HG03521 (cell line): ENCODE results near the gene CATSPER3.

ENCODE experiments used
- ATAC-seq: cut with Tn5 transposase; IDR thresholded peaks from one replicate; pipeline ENCODE4 v1.9.1; 2021; ENCODE audit warnings: mild to moderate bottlenecking, moderate library complexity; ENCODE audit not compliant: unreplicated experiment

The CATSPER3 gene

DNA sequence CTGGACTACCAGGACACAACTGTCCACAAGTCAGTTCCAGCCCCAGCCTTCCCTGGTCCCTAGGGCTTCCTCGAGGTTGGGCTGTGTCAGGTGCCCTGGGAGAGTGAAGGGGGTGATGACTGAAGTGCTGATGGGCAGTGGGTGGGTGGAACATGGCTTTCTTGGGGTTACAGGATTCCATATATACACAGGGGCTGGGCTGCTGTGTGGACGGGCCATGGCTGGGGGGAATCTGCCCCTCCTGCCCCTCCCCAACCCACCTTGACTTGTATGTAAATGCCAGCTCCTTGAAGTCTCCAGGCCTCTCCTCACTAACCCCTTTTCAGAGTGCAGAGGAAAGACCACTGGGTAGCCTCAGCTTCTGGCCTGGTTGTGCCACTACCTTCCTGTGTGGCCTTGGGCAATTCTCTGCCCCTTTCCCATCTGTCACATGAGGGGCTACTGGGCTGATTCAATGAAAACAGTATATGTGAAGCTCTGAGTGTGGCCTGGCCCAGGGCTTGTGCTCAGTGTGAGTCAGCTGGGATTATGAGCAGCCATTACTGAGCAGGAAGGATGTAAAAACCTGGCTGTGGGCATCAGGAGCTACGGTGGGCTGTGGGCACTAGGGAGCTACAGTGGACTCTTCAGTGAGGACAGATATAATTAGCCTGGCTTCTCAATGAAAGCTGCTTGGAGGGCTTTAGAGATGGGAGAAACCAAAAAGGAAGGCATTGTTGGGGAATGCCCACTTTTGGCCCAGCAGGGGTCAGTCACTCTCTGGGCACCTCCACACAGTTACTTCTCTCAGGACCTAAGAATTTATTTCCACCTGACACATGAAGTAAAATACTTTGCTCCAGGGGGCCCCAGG lies 43.0 kb downstream of the CATSPER3 start:
- ATAC-seq: no peak

DNA sequence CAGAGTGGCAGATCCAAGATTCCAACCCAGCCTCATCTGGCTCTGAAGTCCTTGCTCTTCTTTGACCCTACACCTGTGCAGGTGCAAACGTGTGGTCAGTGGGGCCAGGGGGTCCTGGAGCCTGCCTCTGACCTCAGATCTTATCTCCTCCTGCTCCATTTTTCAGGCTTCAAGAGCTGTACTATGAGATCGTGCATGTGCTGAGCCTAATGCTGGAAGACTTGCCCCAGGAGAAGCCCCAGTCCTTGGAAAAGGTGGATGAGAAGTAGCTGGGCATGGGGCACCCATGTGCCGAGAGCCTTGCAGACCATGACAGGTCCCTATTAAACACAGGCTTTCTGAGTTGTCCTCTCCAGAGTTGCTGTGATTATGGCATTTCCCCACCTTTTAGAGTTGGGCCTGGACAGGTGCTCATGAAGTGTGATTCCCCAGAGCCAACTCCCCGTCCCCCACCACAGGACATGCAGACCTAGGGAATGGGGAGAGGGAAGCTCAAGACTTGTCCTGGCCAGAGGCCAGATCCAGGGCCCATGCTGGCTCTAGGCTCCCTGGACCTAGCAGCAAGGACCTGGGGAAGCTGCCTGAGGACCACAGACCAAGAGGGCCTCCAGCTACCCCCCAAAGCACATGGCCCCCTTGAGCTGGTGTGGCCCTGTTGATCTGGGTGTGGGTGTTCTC lies 43.8 kb downstream of the CATSPER3 start:
- ATAC-seq: no peak

DNA sequence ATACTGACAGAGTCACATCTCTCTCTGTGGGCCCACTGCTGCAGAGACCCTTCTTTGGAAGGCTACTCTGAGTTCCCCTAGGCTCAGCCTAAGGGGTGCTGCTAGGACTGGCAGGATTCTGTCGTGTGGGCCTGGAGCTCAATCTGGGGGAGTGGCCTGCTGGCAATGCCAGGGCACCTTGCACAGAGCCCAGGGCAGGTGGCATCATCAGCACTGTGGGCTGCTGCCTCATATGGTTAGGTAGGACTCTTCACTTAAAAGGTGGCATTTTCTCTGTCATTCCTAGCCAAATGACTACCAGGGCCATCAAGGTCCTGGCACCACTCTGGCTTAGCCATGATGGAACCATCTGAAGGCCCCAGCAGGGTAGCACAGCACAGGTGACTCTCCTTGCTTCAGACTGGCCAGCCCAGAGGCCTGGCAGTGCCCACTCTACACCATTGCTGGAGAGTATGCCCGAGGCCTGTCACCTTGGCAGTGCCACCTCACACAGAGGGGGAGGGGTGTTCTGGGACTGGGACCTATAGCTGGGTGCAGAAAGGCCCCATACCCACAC lies 44.4 kb downstream of the CATSPER3 start:
- no peak for ATAC-seq

DNA sequence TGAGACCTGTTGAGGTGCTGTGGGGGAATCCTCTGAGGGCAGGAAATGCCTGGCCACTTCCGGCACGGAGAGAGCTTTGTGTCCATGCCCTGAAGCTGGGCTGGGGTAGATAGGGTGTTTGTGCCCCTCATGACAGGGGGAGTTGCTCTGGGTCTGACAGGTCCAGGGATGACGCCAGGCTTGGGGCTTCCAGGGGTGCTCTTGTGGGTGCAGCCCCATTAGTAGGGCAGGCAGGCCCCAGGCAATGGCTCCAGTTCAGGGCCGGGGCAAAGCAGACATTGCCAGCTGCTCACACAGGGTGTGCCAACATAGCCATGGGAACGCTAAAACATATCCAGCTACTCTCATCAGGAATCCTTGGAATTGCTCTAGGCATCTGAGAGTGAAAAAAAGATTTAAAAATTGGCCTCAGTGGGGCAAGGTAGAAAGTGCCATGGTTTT lies 45.3 kb downstream of the CATSPER3 start:
- ATAC-seq: no peak

DNA sequence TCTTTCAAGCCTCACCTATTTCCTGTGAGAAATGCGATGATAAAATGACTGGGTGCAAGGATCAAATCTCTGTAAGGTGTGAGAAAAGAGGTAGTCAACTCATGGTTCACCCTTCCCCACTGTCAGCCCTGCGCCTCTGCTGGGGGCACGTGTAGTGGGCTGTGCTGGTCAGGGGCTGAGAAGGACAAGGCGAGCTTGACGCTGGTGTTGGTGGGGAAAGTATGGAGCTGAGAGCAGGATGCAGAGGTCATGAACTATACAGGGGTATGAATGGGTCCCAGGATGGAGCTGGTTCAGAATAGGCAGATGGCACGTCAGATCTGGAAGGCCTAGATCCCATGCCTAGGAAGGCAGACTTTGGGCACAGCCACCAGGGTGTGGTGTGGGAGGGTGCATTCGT lies 45.7 kb downstream of the CATSPER3 start:
- ATAC-seq: no peak

DNA sequence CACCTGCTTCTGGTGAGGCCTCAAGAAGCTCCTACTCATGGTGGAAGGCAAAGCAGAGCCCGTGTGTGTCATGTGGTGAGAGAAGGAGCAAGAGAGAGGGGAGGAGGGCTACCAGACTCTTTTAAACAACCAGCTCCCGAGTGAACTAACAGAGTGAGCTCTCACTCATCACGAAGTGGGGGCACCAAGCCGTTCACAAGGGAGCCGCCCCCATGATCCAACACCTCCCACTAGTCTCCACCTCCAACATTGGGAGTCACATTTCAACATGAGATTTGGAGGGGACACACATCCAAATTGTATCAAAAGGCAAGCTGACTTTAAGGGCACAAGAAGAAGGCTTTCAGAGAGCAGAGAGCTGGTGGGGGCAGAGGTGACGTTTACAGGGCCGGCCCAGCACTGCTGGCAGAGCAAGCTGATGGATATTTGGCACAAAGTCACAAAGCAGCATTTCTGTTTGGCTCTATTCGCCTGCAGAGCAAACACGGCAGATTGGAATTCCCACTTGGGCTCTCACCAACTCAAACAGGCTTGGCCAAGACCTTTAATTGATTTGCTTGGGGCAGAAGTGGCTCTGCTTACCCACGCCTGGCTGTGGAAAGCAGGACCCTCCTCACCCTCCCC lies 46.4 kb downstream of the CATSPER3 start:
- no peak for ATAC-seq

DNA sequence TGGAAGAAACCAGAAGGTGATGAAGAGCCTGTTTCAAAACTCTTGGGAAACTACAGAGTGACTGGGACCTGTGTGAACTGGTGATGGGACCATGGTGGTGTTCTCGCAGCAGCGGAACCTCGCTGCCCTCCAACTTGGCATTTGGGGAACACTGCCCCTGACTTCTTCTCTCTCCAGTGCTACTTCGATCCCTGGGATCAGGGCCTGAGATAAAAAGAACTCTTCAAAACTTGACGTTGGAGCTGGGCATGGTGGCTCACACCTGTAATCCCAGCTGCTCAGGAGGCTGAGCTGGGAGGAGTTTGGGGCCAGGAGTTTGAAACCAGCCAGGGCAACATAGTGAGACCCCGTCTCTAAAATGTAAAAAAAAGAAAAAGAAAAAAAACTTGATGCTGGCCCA lies 48.2 kb downstream of the CATSPER3 start:
- no peak for ATAC-seq

DNA sequence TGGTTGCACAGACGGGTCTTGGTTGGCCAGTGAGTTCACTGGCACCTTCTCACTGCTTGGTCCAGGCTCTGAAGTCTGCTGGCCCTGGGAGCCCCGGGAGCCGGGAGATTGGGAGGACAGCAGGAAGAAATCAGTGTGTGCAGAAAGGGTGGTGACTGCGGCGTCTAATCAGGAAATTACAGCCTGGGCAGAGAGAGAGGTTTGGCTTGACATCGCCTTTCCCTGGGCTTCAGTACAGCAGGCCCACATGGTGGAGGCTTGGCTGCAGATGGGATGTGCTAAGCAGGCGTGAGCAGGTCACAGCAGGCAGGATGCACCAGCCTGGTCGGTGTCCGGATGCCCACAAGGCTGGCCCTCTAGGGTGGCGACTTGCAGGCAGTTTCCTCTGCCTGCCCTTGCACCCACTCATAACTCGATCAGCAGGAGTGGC lies 49.2 kb downstream of the CATSPER3 start:
- ATAC-seq: no peak

DNA sequence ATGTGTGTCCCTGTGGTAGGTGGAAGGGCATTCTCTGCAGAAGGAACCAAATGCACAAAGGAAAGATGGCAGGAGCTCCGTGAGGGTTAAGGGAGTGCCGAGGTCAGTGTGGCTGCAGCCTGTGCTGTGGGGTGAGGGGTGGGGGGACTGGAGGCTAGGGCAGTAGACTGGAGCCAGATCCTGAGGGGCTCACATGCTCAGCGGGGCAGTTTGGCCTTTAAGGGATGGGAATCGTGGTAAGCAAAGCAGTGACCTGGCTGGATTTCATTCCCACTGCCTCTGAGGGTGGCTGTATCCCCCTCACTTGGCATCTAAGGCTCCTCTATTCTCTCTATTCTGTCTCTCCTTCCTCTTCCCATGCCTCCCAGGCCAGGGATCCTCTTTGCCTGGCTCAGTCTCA lies 50.8 kb downstream of the CATSPER3 start:
- ATAC-seq: no peak

DNA sequence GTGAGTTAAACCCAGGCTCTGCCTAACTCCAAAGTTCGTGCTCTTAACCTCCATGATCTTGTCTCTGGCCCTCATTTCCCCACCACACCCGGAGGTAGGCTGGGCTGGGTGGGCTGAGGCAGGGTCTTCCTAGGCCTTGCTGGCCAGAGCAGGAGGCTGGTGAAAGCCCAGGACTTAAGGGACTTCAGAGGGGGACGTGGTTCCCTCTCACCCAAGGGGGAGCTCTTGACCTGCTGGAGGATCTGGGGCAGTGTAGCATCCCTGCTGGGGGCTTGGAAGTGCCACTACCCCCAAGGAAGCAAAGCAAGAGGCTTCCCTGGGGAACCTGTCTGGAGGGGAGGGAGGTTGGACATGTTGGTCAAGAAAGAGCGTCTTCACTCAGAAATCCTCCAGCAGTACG lies 51.6 kb downstream of the CATSPER3 start:
- ATAC-seq: no peak

DNA sequence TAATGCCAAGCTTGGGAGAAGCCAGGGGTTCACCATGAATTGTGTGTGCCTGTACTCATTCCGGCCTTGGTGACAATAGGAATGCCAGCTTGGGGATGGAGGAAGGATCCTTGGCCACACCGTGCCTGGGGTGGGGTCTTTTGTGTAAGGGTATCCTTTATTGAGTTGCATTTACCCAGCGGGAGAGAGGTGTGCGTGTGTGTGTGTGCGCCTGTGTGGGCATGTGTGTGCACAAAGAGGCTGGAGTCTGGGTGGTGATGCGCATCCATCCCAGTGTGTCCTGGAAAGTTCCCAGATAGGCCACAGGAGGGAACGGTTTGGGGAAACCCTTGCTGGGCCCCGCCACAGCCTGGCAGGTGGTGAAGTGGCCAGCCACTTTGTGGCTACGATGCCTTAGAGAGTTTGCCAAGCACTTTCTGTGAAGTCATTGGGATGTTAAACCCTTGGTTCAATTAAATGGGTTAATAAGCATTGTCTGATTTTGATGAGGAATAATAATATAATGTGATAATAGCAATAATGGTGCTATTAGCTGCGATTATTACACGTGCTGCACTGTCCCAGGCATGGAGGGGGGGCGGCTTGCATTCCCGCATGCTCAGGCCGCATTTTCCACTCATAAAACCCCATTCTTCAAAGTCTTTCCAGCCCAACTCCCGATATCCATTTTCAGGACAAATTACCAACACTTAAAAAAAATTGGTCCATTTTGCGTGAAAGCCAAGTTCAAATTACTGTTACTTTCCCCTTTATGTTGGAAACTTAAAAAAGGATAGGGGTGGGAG lies 52.6 kb downstream of the CATSPER3 start:
- no peak for ATAC-seq

DNA sequence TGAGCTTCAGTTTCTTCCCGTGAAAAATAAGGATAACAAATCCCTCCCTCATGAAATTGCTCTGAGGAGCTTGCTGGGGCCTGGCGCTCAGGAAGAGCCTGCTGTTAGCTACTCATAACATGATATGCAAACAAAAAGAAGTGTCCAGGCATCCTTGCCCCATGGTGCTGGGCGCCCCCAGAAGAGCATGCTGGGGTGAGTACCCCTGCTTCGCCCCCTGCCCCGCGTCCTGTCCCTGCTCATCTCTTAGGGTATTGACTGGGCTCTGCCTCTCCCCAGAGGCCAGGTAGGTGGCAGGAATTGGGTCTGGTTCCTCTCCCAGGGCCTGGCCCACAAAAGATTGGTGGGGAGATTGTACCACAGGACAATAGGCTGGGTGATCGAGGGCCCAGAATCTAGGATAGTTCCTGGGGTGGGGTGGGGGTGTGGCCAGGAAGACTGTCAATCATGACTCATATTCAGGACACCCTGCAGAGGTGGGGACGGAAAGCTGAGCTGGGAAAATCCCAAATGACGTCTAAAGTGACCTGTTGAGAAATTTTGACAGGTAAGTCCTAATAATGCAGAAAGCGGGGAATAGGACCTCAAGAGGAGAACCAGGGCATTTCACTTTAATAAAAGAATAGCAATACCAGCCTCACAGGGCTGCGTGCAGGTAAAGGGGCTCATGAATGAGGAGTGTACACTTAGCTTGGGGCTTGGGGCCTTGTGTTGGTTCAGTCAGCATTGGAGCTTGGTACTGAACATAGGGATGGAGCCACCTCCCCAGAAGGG lies 57.4 kb downstream of the CATSPER3 start:
- ATAC-seq: no peak

DNA sequence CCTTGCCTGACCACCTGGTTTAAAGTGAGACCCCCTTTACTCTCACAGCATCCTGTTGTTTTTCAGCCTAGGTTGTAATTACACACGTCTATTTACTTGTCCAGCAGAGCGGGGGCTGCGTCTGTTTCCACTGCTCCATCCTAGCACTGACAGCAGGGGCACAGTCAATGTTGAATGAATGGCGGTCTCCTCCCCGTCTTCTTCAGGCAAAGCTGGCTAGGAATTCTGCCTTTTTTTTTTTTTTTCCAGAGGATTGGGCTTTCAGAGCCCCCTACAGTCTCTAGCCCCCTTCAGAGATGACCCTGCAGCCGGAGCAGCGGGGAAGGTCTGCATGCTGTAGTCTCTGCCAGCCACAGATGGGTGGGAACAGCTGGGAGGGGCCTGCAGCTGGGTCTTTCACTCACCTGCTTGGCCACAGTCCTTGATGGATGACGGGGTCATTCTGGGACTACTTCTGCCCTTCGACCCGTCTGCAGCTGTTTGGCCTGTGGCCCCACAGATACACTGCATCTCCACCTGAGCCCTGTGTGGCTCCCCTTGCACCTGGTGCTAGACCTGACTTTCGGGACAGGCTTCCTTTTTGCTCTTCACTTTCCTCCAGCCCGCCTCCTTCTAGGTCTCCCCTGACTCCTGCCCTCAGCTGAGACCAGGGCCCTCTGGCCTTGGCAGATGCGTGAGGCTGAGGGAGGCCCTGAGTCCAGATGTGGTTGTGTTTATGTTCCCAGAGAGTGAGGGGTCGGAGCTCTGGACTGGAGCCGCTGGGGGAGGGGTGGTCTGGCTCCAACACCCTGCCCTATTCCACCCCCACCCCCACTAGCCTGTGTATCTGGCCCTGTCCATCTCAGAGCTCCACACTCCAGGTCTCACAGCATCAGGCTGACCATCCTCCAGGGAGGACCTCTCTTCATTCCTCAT lies 58.3 kb downstream of the CATSPER3 start:
- ATAC-seq: no peak

DNA sequence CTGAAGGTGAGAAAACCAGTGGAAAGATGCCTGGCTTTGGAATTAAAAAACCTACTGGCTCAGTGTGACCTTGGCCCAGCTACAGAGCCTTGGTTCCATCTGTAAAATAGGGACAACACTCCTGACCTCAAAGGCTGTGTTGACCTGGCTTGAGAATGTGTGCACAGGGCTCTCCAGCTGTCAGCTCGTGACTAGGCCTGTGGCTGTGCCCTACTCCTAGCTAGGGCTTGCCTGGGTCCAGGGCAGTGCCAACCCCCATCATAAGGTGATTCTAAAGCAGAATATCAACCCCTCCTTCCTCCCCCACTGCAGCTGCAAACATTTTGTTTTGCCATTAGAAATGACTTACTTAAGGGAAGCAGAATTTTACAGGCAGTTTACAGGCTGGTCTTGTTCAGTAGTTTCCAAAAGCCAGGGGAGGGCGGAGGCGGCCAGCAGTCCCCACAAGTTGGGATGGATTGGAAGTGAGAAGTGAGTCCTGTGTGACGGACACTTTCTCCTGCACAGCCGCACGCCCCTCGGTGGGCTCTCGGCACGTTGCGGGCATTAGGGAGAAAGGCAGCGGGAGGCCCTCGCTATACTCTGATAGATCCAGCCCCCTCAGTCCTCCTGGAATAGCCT lies 59.0 kb downstream of the CATSPER3 start:
- ATAC-seq: no peak

DNA sequence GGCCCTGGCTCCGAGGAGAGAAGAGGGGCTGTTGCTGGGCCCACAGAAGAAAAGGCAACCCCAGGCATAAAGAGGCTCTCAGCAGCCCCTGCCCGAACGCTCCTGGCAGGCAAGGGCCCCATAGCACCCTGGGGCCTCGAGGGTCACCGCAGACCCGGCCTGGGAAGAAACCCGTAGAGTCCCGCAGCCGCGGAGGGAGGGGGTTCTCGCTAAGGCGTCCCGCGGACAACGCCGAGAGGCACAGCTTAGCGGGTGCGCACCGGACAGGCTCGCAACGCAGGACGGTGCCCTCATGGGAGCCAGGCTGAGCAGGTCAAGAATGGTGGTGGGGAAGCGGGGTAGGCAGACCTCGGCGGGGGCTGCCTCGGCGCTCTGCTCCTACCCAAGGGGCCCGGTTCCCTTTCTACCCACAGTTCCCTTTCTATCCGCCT lies 59.6 kb downstream of the CATSPER3 start:
- no peak for ATAC-seq

DNA sequence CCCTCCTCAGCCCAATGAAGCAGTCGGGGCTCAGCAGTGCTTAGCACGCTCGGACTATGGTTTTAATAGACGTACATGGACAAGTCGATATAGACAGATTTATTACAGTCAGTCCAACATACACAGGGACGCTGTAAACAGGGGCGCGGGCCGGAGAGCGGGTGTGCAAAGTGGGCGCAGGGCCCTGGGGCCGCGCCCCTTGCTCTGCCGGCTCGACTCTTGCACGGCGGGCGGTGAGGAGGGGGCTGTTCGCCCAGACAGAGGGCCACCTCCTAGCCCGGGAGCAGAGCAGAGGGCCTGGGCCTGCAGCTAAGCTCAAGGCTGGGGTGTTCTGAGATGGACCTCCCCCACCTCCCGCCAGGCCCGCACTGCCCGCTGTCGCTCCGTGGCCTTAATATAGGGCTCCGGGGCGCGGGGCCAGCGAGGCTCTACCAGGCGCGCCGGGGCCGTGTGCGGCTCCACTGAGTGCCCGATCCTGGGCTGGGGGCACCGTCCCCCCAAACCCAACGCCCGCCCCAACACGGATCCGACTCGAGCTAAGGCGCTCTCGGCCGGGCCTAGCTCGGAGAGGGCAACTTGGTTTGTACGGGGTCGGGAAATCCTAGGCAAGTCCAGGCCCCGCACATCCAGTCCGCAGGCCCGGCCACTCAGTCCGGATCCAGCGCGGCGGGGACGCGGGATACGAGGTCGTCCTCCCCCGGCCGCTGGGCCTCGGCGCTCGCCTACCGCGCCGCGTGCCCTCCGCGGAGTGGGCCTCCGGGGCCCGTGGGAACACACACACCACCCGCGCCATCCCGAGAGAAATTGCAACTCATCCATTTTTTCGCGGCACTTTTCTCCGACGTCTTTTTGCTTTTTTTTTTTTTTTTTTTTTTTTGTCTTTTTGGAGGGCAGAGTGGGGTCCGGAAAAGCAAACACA lies 60.2 kb downstream of the CATSPER3 start:
- no peak for ATAC-seq

DNA sequence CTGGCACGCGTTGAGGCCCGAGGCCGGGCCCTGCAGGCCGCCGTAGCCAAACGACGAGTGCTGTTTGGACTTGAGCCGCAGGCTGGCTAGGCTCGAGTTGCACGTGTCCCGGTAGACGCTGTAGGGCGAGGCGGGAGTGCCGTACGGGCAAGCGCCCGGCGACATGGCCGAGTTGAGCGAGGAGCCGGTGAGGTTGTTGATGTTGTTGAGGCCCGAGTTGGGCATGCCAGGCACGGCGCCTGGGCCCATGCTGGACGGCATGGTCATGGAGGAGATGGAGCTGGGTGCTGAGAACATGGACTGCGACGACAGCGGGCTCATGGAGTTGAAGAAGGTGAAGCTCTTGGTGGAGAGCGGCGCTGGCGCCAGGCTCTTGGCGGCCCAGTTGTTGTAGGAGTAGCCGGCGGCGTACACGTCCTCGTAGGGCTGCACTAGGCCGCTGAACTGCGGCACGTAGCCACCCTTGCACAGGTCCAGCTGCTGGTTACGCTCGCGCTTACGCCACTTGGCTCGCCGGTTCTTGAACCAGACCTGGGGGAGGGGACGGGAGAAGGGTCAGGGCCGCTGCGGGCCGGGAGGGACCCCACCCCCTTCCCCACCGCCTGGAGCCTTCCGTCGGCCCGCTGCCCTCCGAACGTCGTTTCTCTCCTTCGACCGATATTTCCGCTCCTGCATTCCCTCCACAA lies 61.2 kb downstream of the CATSPER3 start:
- no peak for ATAC-seq
